ENCODE results near the gene CHCHD10.

GRCh38 chr22:23782252-23782651 is 14.5 kb upstream of the CHCHD10 start:
- TF ChIP-seq CTCF (IDR thresholded peaks at IDR 0.05) = no peak
- no peak for TF ChIP-seq REST (IDR thresholded peaks at IDR 0.05; ENCODE audit: low read depth, low read length)
- TF ChIP-seq PBX3 (IDR thresholded peaks at IDR 0.05) = no peak
